H9 (cell line): Measurements from ENCODE around the gene CDR2. TPM values are rescaled to one million over a fixed set of nuclear protein-coding genes. Genes with fewer than 3 reads are reported as not detected.
A peak's percentile ranks its signal among the peaks of the same experiment; 100 is the strongest.

Experiments used
- DNase-seq: peaks from one replicate; pipeline ENCODE4 v3.0.0-alpha.2; 2017
- H2AFZ ChIP-seq: one replicate; pipeline ENCODE4 v1.6.1; 2013; ENCODE audit warnings: mild to moderate bottlenecking, low read length, control low read depth, moderate library complexity
- H2AK5ac ChIP-seq: 2 replicates; pipeline ENCODE4 v1.6.1; 2013; ENCODE audit warnings: low read length, control low read depth, mixed read lengths; ENCODE audit not compliant: insufficient read length
- H2BK120ac ChIP-seq: one replicate; pipeline ENCODE4 v1.6.1; 2013; ENCODE audit warnings: low read depth, mild to moderate bottlenecking, low read length, control low read depth, inconsistent platforms; ENCODE audit not compliant: poor library complexity, severe bottlenecking
- H2BK12ac ChIP-seq: 2 replicates; pipeline ENCODE4 v1.6.1; 2013; ENCODE audit warnings: low read length, control low read depth, mixed read lengths, low read depth; ENCODE audit not compliant: insufficient read length
- H2BK15ac ChIP-seq: 2 replicates; pipeline ENCODE4 v1.6.1; 2013; ENCODE audit warnings: low read depth, low read length, control low read depth
- H2BK20ac ChIP-seq: one replicate; pipeline ENCODE4 v1.6.1; 2013; ENCODE audit warnings: low read depth, mild to moderate bottlenecking, low read length, control low read depth, inconsistent platforms; ENCODE audit not compliant: poor library complexity, severe bottlenecking
- H2BK5ac ChIP-seq: 2 replicates; pipeline ENCODE4 v1.6.1; 2013; ENCODE audit warnings: low read length, control low read depth, mixed read lengths; ENCODE audit not compliant: insufficient read length
- H3K14ac ChIP-seq: 2 replicates; pipeline ENCODE4 v1.6.1; 2013; ENCODE audit warnings: low read length, control low read depth; ENCODE audit not compliant: insufficient read depth
- H3K18ac ChIP-seq: 2 replicates; pipeline ENCODE4 v1.6.1; 2013; ENCODE audit warnings: low read depth, mild to moderate bottlenecking, mixed read lengths, low read length, control low read depth; ENCODE audit not compliant: insufficient read length
- H3K23ac ChIP-seq: 2 replicates; pipeline ENCODE4 v1.6.1; 2013; ENCODE audit warnings: low read length, control low read depth, mixed read lengths, low read depth; ENCODE audit not compliant: insufficient read length
- H3K23me2 ChIP-seq: 2 replicates; pipeline ENCODE4 v1.6.1; 2013; ENCODE audit warnings: low read depth, mild to moderate bottlenecking, mixed read lengths, low read length, control low read depth; ENCODE audit not compliant: insufficient read length, poor library complexity, severe bottlenecking
- H3K27ac ChIP-seq: 2 replicates; pipeline ENCODE4 v1.5.1; 2013; ENCODE audit warnings: low read length, control low read depth, mixed read lengths, low read depth; ENCODE audit not compliant: insufficient read length
- H3K27me3 ChIP-seq: 2 replicates; pipeline ENCODE4 v1.6.1; 2013; ENCODE audit warnings: low read length, control low read depth, inconsistent platforms; ENCODE audit not compliant: insufficient read depth
- H3K4ac ChIP-seq: 2 replicates; pipeline ENCODE4 v1.6.1; 2013; ENCODE audit warnings: low read depth, mild to moderate bottlenecking, control low read depth, inconsistent platforms, low read length, moderate library complexity
- H3K4me1 ChIP-seq: 2 replicates; pipeline ENCODE4 v1.6.1; 2013; ENCODE audit warnings: low read length, control low read depth, inconsistent platforms; ENCODE audit not compliant: insufficient read depth
- H3K4me2 ChIP-seq: 2 replicates; pipeline ENCODE4 v1.6.1; 2013; ENCODE audit warnings: low read length, control low read depth, mixed read lengths; ENCODE audit not compliant: insufficient read length, insufficient read depth
- H3K56ac ChIP-seq: 2 replicates; pipeline ENCODE4 v1.6.1; 2013; ENCODE audit warnings: low read depth, mild to moderate bottlenecking, mixed read lengths, low read length, control low read depth; ENCODE audit not compliant: insufficient read length
- H3K79me1 ChIP-seq: 2 replicates; pipeline ENCODE4 v1.6.1; 2013; ENCODE audit warnings: low read depth, mild to moderate bottlenecking, moderate library complexity, low read length, control low read depth, inconsistent platforms; ENCODE audit not compliant: insufficient read depth, poor library complexity, severe bottlenecking
- H3K79me2 ChIP-seq: 2 replicates; pipeline ENCODE4 v1.6.1; 2013; ENCODE audit warnings: low read length, control low read depth, inconsistent platforms; ENCODE audit not compliant: insufficient read depth
- H3K9ac ChIP-seq: 2 replicates; pipeline ENCODE4 v1.6.1; 2013; ENCODE audit warnings: low read length, control low read depth, mixed read lengths; ENCODE audit not compliant: insufficient read length; ENCODE audit errors: extremely low read depth
- H3K9me3 ChIP-seq: one replicate; pipeline ENCODE4 v1.6.1; 2013; ENCODE audit warnings: low read depth, low read length, inconsistent platforms; ENCODE audit not compliant: control insufficient read depth
- H3T11ph ChIP-seq: one replicate; pipeline ENCODE4 v1.6.1; 2013; ENCODE audit warnings: mild to moderate bottlenecking, low read length, control low read depth, inconsistent platforms
- H4K20me1 ChIP-seq: one replicate; pipeline ENCODE4 v1.6.1; 2013; ENCODE audit not compliant: control insufficient read depth, insufficient read length, insufficient read depth
- H4K5ac ChIP-seq: 2 replicates; pipeline ENCODE4 v1.6.1; 2013; ENCODE audit warnings: low read depth, mild to moderate bottlenecking, mixed read lengths, low read length, control low read depth; ENCODE audit not compliant: insufficient read length
- H4K8ac ChIP-seq: replicated peaks from 2 replicates; pipeline ENCODE4 v1.6.1; 2013; ENCODE audit warnings: low read length, control low read depth, mixed read lengths, low read depth; ENCODE audit not compliant: insufficient read length
- H4K91ac ChIP-seq: 2 replicates; pipeline ENCODE4 v1.6.1; 2013; ENCODE audit warnings: low read depth, mild to moderate bottlenecking, moderate library complexity, mixed read lengths, low read length, control low read depth; ENCODE audit not compliant: insufficient read length
- H3K27ac Mint-ChIP-seq, 3 experiments: 2 replicates in 2 of 3; 3 replicates in 1 of 3; pipeline ENCODE4 v1.8.0; 2020 to 2021; ENCODE audit warnings: mixed read lengths in 3 of 3, mild to moderate bottlenecking in 1 of 3, moderate library complexity in 1 of 3
- H3K27me3 Mint-ChIP-seq: 2 replicates; pipeline ENCODE4 v1.8.0; 2021; ENCODE audit warnings: low read depth, mild to moderate bottlenecking, moderate library complexity, mixed read lengths
- H3K36me3 Mint-ChIP-seq, 3 experiments: 2 replicates in 2 of 3; 3 replicates in 1 of 3; pipeline ENCODE4 v1.8.0; 2020 to 2021; ENCODE audit warnings: low read depth in 3 of 3, mixed read lengths in 3 of 3; ENCODE audit not compliant: insufficient read depth in 1 of 3
- H3K4me1 Mint-ChIP-seq, 2 experiments: 2 replicates each; pipeline ENCODE4 v1.8.0; 2020; ENCODE audit warnings: mixed read lengths in 2 of 2
- H3K4me3 Mint-ChIP-seq, 2 experiments: 2 replicates in 1 of 2; 3 replicates in 1 of 2; pipeline ENCODE4 v1.8.0; 2020 to 2021; ENCODE audit warnings: mild to moderate bottlenecking in 2 of 2, mixed read lengths in 2 of 2, moderate library complexity in 1 of 2
- H3K9me3 Mint-ChIP-seq, 2 experiments: 2 replicates in 1 of 2; 3 replicates in 1 of 2; pipeline ENCODE4 v1.8.0; 2020; ENCODE audit warnings: mild to moderate bottlenecking in 2 of 2, mixed read lengths in 2 of 2, moderate library complexity in 1 of 2
- CTCF ChIP-seq: fragments of 200-600 bp; sonication (generic); conservative IDR thresholded peaks from 3 replicates; pipeline ENCODE4 v1.8.0; 2021; ENCODE audit warnings: antibody characterized with exemption, mild to moderate bottlenecking
- WGBS: extraction: QIAGEN DNeasy Blood & Tissue Kit; methylation state at CpG from one replicate; pipeline ENCODE4 v1.1.7; 2013; ENCODE audit warnings: missing lambda C conversion rate, low lambda C conversion rate, mixed read lengths; ENCODE audit not compliant: insufficient read length; ENCODE audit errors: extremely low coverage; 5-methylcytosine and 5-hydroxymethylcytosine counted together
- total RNA-seq: library from RNA; stranded (reverse); gene quantifications from 2 replicates; pipeline ENCODE4 v1.2.1, GENCODE V29; 2021

CDR2 gene
- total RNA-seq, 1 experiment from 2014 or later, result 33.4 TPM

- peak overlapping the region; percentile 5 for H3K4me2 ChIP-seq
- peak overlapping the region; percentile 77 to 93 (median 87); a peak in 4 of 7 replicates for H3K27ac Mint-ChIP-seq
- H3K27ac ChIP-seq, result peak overlapping the region; percentile 62
These were observed 20.4 kb downstream of the CDR2 start for GRCh38 chr16:22353933-22354541.

More at GRCh38 chr16:22353933-22354541, 20.4 kb downstream of the CDR2 start:
- WGBS, result no CpG with 5 or more reads among the region's 5 CpGs
- no peak overlapping the region for H3K56ac ChIP-seq
- no peak overlapping the region for H4K8ac ChIP-seq
- H2AFZ ChIP-seq, result no peak overlapping the region
- H3K36me3 Mint-ChIP-seq, result peaks cover 29 to 43% (median 40%) of the 10 kb centered on the region in 3 experiments
- H4K20me1 ChIP-seq, result no peaks in the 10 kb centered on the region
- no peaks in the 10 kb centered on the region for H3K9me3 ChIP-seq
- H3K79me2 ChIP-seq, result 0 out of 2 replicates have a peak, but pooled peaks cover 2% of the 10 kb centered on the region
- H2BK20ac ChIP-seq, result no peak overlapping the region
- H3K9ac ChIP-seq, result no peak overlapping the region
- no peak overlapping the region for H3T11ph ChIP-seq
- H3K9me3 Mint-ChIP-seq, result peaks cover 0 to 4% of the 10 kb centered on the region in 2 experiments; a peak in 1 of 5 replicates
- H3K79me1 ChIP-seq, result no peaks in the 10 kb centered on the region
- H3K4ac ChIP-seq, result no peak overlapping the region
- H4K5ac ChIP-seq, result no peak overlapping the region
- H3K23ac ChIP-seq, result no peak overlapping the region
- no peak for DNase-seq
- H3K27me3 Mint-ChIP-seq, result no peaks in the 10 kb centered on the region
- no peak overlapping the region for H3K4me3 Mint-ChIP-seq
- H2BK15ac ChIP-seq, result no peak overlapping the region
- TF ChIP-seq CTCF, result no peak
- H3K4me1 ChIP-seq, result peaks cover 10% of the 10 kb centered on the region; the same call in 1 of the 2 replicates
- H3K4me1 Mint-ChIP-seq, result peaks cover 24 to 30% of the 10 kb centered on the region in 2 experiments
- no peak overlapping the region for H2AK5ac ChIP-seq
- H3K14ac ChIP-seq, result no peak overlapping the region
- no peaks in the 10 kb centered on the region for H3K23me2 ChIP-seq
- H2BK120ac ChIP-seq, result no peak overlapping the region
- no peak overlapping the region for H3K18ac ChIP-seq
- no peak overlapping the region for H4K91ac ChIP-seq
- no peak overlapping the region for H2BK12ac ChIP-seq
- no peak overlapping the region for H2BK5ac ChIP-seq
- H3K27me3 ChIP-seq, result no peaks in the 10 kb centered on the region
